DMS 273 treated with DMSO at 0.1 percent for 48 hours (cell line): ENCODE results near the gene CCSER2.
"Not testable (repeated sequence)": the region's sequence is repeated elsewhere in the genome, so short reads cannot be mapped to it uniquely, and the experiment has no call there.

Source experiments
- DNase-seq: peaks from one replicate; lab custom pipeline; 2025; lab: John Stamatoyannopoulos, UW

Gene CCSER2

DNA sequence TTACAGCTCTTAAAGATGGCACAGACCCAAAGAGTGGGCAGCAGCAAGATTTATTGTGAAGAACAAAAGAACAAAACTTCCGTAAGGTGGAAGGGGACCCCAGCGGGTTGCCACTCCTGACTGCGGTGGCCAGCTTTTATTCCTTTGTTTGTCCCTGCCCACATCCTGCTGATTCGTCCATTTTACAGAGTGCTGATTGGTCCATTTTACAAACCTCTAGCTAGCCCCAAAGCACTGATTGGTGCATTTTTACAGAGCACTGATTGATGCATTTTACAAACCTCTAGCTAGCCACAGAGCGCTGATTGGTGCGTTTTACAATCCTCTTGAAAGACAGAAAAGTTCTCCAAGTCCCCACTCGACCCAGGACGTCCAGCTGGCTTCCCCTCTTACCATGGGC, 16.8 kb upstream of the CCSER2 start:
- DNase-seq = no peak

DNA sequence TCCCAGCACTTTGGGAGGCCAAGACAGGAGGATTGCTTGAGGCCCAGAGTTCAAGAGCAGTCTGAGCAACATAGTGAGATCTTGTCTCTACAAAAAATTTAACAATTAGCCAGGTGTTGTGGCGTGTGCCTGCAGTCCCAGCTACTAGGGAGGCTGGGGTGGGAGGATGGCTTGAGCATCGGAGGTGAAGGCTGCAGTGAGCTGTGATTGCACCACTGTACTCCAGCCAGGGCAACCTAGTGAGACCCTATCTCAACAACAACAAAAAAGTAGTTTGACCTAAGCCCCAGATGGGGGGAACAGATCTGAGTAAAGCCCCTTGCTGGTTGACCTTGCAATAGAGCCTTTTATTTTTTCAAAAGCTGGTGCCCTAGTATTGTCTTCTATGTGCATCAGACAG, 15.6 kb upstream of the CCSER2 start:
- no peak for DNase-seq

DNA sequence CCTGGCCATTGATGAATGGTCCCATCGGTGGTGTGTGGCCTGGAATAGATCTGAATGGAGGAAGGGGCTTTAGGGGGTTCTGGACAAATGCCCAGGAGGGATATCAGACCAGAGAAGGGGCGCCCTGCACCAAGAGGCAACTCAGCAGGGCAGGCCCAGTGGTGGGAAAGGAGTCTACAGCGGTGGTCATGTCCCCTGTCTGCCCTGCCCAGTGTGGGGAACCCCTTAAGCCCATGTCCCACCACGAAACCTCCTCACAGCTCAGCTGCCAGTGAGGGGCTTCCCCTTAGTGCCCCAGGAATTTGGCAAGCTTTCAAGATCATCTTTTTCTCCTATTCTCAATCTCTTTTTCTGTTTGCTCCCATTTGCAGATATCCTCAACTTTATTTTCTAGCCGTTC, 14.1 kb upstream of the CCSER2 start:
- DNase-seq = no peak

DNA sequence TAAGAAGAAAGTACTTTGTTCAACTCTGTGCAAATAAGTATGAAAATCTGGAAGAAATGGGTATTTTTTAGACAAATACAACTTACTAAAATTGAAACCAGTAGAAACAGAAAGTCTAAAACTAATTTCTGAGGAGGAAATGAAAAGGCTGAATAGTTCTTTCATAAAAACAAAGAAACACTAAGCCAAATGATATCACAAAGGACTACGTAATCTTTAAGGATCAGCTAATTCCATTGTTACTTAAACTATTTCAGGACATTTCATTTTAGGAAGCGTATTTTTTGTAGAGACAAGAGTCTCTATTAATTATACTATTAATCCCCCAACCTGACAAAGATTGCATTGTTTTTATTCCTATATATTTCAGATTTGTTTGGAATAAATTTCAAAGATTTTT, 11.2 kb upstream of the CCSER2 start:
- no peak for DNase-seq

DNA sequence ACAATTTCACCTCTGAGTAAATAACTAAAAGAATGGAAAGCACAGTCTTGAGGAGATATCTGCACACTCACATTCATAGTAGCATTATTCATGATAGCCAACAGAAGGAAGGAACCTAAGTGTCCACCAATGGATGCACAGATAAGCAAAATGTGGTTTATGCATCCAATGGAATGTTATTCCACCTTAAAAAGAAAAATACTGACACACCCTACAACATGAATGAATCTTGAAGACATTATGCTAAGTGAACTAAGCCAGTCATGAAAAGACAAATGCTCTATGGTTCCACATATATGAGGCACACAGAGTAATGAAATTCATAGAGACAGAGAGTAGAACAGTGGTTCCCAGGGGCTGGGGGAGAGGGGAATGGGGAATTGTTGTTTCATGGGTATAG, 6.5 kb upstream of the CCSER2 start:
- no peak for DNase-seq

DNA sequence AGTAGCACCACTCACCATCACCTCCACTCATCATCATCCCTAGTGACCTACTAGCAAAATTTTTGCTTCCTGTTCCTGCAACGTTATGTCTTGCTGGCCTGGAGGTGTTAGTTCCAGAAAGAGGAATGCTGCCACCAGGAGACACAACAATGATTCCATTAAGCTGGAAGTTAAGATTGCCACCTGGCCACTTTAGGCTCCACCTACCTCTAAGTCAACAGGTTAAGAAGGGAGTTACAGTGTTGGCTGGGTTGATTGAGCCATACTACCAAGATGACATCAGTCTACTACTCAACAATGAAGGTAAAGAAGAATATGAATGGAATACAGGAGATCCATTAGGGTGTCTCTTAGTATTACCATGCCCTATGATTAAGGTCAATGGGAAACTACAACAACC, 4.8 kb upstream of the CCSER2 start:
- not testable (repeated sequence) for DNase-seq

DNA sequence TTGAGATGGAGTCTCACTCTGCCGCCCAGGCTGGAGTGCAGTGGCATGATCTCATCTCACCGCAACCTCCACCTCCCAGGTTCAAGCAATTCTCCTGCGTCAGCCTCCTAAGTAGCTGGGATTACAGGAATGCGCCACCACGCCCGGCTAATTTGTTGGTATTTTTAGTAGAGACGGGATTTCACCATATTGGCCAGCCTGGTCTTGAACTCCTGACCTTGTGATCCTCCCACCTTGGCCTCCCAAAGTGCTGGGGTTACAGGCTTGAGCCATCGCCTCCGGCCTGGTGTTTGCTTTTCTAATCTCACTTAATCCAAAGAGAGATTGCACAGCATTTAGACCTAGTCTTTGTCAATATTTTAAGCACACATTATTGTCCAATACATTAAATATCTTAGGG, 1.4 kb upstream of the CCSER2 start:
- DNase-seq = not testable (repeated sequence)

DNA sequence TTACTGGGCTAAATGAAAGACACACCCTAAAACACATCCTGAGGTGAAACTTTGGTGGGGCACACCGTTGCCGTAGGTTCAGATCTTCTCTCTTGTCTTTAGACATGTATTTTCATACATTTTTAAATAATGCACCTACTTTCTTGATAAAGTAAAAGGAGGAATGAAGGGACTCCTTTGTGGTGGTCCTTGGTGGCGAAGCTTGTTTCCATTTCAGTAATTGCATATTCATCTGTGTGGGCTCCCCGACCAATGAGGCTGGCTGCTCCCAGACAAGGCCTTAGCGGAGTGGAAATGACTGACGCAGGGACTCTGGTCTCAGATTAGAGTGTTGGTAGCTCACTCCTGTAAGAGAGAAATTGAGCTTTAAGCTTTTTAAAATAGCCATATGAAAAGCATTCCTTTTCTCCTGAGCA, 815 bp downstream of the CCSER2 start:
- no peak for DNase-seq

DNA sequence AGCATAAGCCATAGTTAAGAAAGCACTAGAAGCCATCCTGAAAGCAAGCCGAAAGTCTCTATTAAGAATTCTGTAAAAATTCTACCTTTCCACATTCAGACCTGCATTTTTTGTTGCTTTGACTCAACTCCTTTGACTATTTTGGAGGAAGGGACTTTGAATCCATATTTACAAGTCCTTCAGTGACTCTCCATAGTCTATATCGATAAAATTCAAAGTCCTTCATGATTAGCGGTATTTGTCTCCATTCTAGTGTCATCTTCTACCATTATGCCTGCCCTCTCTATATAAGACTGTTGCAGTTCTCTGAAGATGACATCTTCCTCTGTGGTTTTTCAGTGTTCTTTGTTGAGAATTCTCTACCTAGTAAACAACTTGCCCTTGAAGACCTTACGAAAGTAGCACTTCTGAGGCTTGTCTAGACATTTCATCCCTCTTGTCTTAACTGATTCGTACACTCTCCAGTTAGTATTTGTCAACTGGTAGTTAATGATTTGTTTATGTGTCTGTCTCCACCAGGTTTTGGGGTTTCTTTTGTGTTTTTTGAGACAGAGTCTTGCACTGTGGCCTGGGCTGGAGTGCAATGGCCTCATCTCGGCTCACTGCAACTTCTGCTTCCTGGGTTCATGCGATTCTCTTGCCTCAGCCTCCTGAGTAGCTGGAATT, 1.7 kb downstream of the CCSER2 start:
- DNase-seq = no peak

DNA sequence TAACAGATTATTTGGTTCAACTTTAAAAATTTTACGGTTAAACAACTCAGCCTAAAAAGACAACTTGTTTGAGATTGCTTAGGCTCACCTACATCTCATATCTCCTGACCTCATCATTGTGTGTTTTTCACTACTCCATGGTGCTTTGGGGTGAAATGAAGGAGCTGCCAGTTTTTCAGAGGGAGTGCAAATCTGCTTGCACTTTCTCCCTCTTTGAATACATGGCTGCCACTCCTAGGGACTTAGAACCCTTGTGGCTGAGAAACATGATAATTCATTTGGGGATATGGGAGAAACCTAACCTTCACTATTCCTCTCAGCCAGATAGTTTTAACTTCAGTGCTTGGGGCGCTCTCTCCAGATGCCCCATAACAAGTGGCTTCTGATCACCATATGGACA, 2.7 kb downstream of the CCSER2 start:
- DNase-seq = no peak

DNA sequence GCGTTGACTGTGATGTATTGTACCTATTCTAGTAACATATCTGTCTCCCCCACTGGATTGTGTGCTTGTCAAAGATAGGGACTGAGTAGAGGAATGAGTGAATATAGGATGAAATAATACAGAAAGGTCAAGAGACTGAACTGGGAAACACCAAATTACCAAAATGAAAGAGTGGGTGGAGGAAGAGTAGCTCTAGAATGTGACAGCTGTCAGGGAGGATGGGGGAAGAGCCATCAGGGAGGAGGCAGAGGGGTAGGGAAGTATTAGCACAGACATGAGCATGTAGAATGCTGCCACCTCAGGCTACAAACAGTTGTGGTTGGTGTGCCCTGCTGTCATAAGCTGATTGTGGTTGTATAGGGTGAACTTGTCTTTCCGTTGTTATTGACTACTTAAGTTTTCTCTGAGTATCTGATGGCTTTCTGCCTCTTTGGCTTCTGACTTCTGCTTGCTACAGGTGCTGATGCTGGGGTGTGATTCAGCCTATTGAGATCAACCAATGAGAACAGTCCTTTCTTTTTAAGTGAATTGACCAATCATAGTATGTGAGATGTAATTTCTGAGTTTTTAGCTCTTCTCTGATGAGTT, 5.6 kb downstream of the CCSER2 start:
- no peak for DNase-seq

DNA sequence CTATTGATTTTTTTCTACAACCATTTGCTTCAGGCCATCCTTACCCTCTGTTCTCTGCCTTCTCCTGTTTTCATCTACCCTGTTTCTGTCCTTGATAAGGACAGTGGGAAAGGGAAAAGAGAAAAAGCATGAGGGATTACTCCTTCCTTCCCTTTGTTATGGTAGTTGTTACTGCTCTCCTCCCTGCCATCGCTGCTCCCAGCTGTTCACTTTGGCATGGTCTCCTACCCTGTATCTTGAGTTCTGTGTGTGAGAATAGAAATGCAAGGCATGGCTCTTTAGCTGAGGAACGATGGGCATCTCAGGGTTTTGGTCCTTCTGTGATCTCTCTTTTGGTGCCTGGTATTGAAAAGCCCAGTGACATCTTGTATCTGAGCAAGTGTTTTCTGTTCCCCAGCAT, 6.4 kb downstream of the CCSER2 start:
- DNase-seq = no peak

DNA sequence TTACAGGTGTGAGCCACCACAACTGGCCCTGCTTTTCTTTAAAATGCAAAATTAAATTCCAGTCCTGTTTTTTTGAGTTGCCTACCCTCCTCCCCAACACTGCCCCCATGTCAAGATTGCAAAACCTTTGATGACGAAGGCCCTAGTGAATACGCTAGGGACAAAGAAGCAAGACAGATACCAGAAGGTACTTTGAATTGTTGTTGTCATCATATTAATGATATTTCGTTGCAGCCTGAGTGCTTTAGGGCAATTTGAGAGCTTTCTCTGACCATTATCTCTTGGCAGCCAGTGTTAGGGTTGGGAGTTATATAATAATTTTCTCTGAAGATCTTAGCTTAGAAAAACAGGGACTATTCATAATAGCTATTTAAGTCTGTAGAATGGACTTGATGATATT, 7.1 kb downstream of the CCSER2 start:
- no peak for DNase-seq

DNA sequence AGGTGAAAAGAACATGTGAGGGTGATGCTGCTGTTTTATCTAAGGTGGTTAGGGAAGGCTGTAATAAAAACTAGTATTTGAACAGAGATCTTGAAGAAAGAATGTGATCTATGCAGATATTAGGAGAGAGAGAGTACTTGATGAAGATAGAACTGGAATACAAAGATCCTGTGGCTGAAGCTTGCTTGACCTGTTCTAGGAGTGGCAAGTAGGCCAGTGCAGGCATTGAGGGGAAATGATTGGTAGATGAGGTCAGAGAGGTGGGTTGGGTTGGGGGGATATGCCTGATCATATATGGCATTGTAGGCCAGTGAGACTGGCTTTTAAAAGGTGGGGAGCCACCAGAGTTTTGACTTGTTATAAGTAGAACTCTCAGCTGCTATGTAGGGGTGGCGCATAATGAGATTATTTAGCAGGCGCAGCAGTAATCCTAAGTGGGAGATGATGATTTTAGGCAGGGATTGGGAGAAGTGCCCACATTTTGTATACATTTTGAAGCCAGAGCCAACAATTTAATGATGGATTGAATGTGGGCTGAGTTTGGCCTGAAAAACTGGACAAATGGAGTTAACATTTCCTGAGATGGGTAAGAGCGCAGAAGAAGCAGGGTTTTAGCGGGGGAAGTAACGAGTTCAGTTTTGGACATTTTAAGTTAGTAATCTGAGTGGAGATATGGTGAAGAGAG, 8.2 kb downstream of the CCSER2 start:
- no peak for DNase-seq

DNA sequence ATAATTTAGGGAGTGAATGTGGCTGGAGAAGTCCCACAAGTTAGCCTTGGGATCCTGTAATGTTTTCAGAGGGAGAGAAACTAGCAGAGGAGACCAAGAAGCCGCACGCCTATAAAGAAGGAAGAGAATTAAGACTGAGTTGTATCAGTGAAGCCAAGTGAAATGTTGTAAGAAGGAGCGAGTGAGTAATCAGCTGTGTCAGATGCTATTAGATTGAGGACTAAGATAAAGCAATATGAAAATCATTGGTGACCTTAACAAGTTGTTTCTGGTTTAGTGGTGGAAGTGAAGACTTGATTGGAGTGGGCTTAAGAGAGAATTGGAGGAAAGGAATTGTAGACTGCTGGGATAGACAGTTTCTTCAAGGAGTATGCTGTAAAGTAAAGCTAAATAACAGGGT, 8.8 kb downstream of the CCSER2 start:
- DNase-seq = no peak

DNA sequence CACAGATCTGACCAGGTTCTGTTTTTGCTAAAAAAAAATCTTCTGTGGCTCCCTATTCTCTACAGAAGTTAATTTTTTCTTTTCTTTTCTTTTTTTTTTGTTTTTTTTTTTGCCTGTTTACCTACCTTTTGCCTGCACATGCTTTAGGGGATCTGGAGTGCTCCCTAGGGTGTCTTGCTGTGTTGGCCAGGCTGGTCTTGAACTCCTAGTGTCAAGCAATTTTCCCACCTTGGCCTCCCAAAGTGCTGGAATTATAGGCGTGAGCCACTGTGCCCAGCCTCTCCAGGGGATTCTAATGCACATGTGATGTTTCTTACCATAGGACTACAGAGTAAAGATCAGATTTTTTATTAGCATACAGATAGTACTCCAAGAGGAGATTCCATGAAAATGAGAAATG, 10.6 kb downstream of the CCSER2 start:
- no peak for DNase-seq

DNA sequence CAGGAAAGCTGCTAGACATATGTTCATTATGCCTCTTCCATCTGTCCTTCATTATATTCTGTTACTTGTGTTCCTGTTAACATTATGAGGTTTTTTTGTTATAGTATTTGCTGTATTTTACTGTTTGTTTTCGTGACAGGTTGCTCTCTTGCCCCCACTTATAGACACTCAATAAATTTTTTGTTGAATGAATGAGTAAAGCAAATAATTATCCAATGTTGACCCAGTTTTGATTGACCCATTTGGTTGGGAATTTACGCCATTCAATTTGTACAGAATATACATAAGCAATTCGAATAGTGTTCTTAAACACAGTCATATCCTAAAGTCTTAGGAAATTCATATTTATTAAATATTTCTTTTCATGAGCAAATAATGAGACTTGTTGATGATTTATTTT, 11.8 kb downstream of the CCSER2 start:
- DNase-seq = no peak

DNA sequence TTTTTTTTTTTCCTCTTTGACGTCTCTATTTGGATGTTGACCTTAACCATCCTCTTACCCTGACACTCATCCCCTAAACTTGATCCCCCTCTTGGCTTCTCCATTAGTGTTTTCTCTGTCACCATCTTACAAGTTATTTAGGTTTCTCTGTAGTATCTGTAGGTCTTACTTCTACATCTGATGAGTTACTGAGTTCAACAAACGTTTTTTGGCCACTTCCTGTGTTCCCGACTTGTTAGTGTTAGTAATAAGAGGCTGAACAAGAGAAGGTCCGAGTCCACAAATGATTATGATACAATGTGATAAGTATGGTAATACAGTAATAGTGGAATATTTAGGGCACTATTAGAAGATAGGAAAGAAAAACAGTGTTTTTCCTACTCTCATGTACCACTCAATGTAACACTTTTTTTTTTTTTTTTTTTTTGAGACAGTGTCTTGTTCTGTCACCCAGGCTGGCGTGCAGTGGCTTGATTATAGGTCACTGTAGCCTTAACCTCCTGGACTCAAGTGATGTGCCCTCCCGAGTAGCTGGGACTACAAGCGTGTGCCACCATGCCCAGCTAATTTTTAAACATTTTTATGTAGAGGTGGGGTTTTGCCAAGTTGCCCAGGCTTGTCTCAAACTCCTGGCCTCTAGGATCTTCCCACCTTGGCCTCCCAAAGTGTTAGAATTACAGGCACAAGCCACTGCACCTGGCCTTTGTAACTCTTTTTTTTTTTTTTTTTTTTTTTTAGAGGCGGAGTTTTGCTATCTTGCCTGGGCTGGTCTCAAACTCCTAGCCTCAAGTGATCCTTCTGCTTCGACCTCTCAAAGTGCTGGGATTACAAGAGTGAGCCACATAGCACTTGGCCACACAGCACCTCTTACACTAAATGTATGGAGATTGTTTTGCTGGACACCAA, 12.5 kb downstream of the CCSER2 start:
- DNase-seq = no peak

DNA sequence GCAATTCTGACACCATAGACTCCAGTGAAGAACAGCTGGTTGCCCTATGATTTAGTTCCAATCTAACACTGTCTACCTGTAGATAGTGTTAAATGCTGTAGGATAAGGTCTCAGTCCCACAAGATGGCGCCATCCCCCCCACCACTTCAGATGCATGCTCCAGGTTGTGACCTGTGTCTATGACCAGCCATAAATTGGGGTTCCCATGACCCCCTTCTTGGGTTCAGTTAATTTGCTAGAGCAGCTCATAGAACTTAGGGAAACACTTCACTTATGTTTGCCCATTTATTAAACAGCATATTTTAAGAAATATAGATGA, 13.1 kb downstream of the CCSER2 start:
- DNase-seq = no peak

DNA sequence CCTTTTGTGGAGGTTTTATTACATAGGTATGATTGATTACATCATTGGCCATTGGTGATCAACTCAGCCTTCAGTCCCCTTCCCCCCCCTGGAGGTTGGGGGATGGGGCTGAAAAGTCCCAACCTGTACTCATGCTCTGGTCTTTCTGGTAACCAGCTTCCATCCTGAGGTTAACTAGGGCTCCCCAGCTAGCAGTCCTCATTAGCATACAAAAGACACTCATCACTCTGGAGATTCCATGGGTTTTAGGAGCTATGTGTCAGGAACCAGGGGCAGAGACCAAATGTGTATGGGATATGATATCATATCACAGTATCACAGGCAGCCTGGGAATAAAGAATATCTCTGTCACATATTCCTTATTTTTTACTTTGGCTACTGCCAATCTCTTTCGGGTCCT, 13.6 kb downstream of the CCSER2 start:
- DNase-seq = no peak

DNA sequence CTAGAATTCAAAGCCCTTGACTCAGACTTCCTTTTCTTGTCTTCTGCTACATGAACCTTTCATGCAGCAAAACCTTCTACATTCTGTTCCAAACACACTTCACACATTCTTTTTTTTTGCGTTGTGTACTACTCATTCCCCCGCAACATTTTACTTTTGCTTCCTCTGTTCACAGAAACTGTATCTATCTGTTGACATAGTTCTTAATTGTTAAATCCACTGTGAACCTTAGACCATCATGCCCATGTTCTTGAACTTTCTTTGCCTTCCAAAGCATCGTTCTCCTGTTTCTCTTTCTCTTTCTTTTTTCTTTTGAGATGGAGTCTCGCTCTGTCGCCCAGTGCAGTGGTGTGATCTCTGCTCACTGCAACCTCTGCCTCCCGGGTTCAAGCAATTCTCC, 14.2 kb downstream of the CCSER2 start:
- DNase-seq = no peak

DNA sequence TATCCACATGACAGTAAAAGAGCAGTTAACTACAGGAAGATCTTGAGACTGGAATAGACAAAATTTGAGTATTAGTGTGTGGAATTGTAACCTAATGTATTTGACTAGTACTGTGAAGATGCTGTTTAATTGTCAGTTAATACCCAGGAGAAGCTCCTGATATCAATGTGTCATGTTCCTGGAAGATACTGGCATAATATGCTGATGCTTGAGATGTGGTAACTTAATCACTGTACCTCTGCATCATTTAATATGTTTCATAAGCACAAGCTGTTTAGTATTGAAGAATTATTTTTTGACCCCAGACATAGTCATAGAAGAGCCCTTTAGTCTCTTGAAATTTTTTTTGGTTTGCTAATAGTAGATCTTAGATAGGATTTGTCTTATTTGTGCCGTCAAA, 15.4 kb downstream of the CCSER2 start:
- no peak for DNase-seq

DNA sequence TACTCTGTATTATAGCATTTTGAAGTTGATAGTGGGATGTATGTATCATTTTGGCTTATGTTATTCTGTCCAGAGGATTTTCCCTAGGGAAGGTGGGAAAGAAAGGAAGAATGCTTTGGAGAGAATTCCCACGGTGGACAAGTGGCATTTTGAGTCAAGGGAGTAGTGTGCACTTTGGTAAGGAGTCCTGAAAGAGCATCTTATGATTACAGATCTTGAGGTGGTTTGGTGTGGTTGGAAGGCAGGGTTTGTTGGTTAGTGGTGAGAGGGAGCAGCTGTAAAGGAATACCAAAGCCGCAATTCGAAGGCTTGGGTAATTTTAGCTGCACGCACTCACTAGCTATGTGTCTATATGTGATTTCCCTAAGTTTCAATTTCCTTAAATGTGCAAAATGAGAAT, 16.1 kb downstream of the CCSER2 start:
- DNase-seq = no peak
